GM12878 (cell line): ENCODE data around the gene GRIN2D. TPM values are rescaled to one million over a fixed set of nuclear protein-coding genes. Genes with fewer than 3 reads are reported as not detected.

ENCODE experiments used
- ATAC-seq: fragments of 200-7000 bp; cut with Tn5 transposase; 3 replicates; pipeline ENCODE4 v1.9.1; 2020; ENCODE audit warnings: mild to moderate bottlenecking, moderate library complexity
- BruUV-seq: library from RNA; stranded (reverse); fragments of 400-500 nt; replicated peaks from 2 replicates; lab custom pipeline; 2021; lab: Mats Ljungman, UMichigan
- CTCF ChIA-PET: fragments of 300-600 bp; sonication (Branson Sonifier 250); formaldehyde crosslinking; extraction: SDS; loops from one replicate; lab custom pipeline; 2021; ENCODE audit warnings: inconsistent platforms; lab: Yijun Ruan, JAX
- POLR2A ChIA-PET: fragments of 350-600 bp; formaldehyde crosslinking; extraction: SDS; loops from one replicate; lab custom pipeline; 2021; ENCODE audit warnings: inconsistent platforms; lab: Charles Lee
- RAD21 ChIA-PET: fragments of 300-600 bp; sonication (Branson Sonifier 250); formaldehyde crosslinking; loops from one replicate; lab custom pipeline; 2023; ENCODE audit warnings: antibody characterized with exemption; ENCODE audit not compliant: unreplicated experiment; lab: Charles Lee
- SMC1A ChIA-PET: fragments of 300-600 bp; sonication (Branson Sonifier 250); formaldehyde crosslinking; loops from one replicate; lab custom pipeline; 2023; ENCODE audit not compliant: unreplicated experiment, uncharacterized antibody; lab: Charles Lee
- DNase-seq: peaks from one replicate; pipeline ENCODE4 v3.0.0-alpha.2; 2011; ENCODE audit warnings: low read depth, low spot score
- FAIRE-seq: peaks from 3 replicates; lab custom pipeline; 2011; peaks lifted over from hg19 to GRCh38; lab: Jason Lieb, UNC
- H2AFZ ChIP-seq: 2 replicates; pipeline ENCODE4 v1.6.0; 2011; ENCODE audit warnings: low read depth, low read length, control low read depth; ENCODE audit not compliant: control insufficient read depth
- H3K27ac ChIP-seq: 2 replicates; pipeline ENCODE4 v1.5.1; 2011; ENCODE audit warnings: control low read depth; ENCODE audit not compliant: control insufficient read depth, insufficient read depth
- H3K27me3 ChIP-seq, 2 experiments: replicated peaks in 1 of 2; 2 replicates each; pipeline versions ENCODE4 v1.6.0 to v1.6.1; 2011; ENCODE audit warnings: low read length in 1 of 2; ENCODE audit not compliant: control insufficient read depth in 2 of 2, insufficient read depth in 2 of 2
- H3K36me3 ChIP-seq, 2 experiments: 2 replicates each; pipeline ENCODE4 v1.5.1; 2011; ENCODE audit warnings: low read length in 1 of 2; ENCODE audit not compliant: control insufficient read depth in 2 of 2, insufficient read depth in 2 of 2
- H3K4me1 ChIP-seq: 2 replicates; pipeline ENCODE4 v1.6.1; 2011; ENCODE audit warnings: mild to moderate bottlenecking, low read length, moderate library complexity, mixed read lengths; ENCODE audit not compliant: control insufficient read depth, insufficient read depth
- H3K4me2 ChIP-seq: 2 replicates; pipeline ENCODE4 v1.6.0; 2011; ENCODE audit warnings: control low read depth; ENCODE audit not compliant: control insufficient read depth, insufficient read depth
- H3K4me3 ChIP-seq: fragments of 200-600 bp; sonication (generic); 2 replicates; pipeline ENCODE4 v1.5.1; 2016
- H3K79me2 ChIP-seq: 2 replicates; pipeline ENCODE4 v1.6.0; 2011; ENCODE audit warnings: low read length; ENCODE audit not compliant: control insufficient read depth, insufficient read depth
- H3K9ac ChIP-seq: 2 replicates; pipeline ENCODE4 v1.8.0; 2011; ENCODE audit warnings: low read length, control low read depth, mixed read lengths; ENCODE audit not compliant: control insufficient read depth, insufficient read depth
- H3K9me3 ChIP-seq: replicated peaks from 3 replicates; pipeline ENCODE4 v1.5.1; 2011; ENCODE audit warnings: mild to moderate bottlenecking, low read length; ENCODE audit not compliant: control insufficient read depth, insufficient read depth
- H4K20me1 ChIP-seq: 2 replicates; pipeline ENCODE4 v1.6.0; 2011; ENCODE audit not compliant: control insufficient read depth, insufficient read depth
- CBX3 ChIP-seq: fragments of 200-600 bp; sonication (generic); IDR thresholded peaks from 2 replicates; pipeline ENCODE4 v1.6.1; 2016; ENCODE audit warnings: low read depth, borderline replicate concordance
- CHD1 ChIP-seq: IDR thresholded peaks from 2 replicates; pipeline ENCODE4 v1.6.1; 2012; ENCODE audit warnings: low read depth, low read length, improper control_type of control experiment
- DPF2 ChIP-seq: fragments of 450-650 bp; IDR thresholded peaks from 2 replicates; pipeline ENCODE4 v1.6.1; 2017; ENCODE audit warnings: mild to moderate bottlenecking
- EGR1 ChIP-seq, 2 experiments: IDR thresholded peaks; 1 replicate in 1 of 2; 2 replicates in 1 of 2; pipeline ENCODE4 v1.6.1; 2011 to 2012; ENCODE audit warnings: low read depth in 2 of 2, low read length in 2 of 2, borderline replicate concordance in 1 of 2, mild to moderate bottlenecking in 1 of 2, moderate library complexity in 1 of 2
- HCFC1 ChIP-seq: fragments of 150-350 bp; IDR thresholded peaks from 2 replicates; pipeline ENCODE4 v1.6.1; 2014; ENCODE audit warnings: low read length
- IKZF1 ChIP-seq: fragments of 450-650 bp; conservative IDR thresholded peaks from 2 replicates; pipeline ENCODE4 v1.6.1; 2017; ENCODE audit warnings: antibody characterized with exemption, mild to moderate bottlenecking
- KLF5 ChIP-seq: fragments of 450-650 bp; IDR thresholded peaks from 2 replicates; pipeline ENCODE4 v1.6.1; 2014; ENCODE audit warnings: mild to moderate bottlenecking; ENCODE audit not compliant: partially characterized antibody
- LARP7 ChIP-seq: fragments of 450-650 bp; IDR thresholded peaks from 2 replicates; pipeline ENCODE4 v1.6.1; 2017; ENCODE audit warnings: mild to moderate bottlenecking
- MTA2 ChIP-seq: fragments of 450-650 bp; IDR thresholded peaks from 2 replicates; pipeline ENCODE4 v1.6.1; 2016; ENCODE audit warnings: low read depth, mild to moderate bottlenecking, moderate library complexity
- NBN ChIP-seq: fragments of 450-650 bp; IDR thresholded peaks from 2 replicates; pipeline ENCODE4 v1.6.1; 2016
- NFYA ChIP-seq: IDR thresholded peaks from 2 replicates; pipeline ENCODE4 v1.6.1; 2011; ENCODE audit warnings: low read depth, mild to moderate bottlenecking, low read length, improper control_type of control experiment, borderline replicate concordance
- NR2C1 ChIP-seq: fragments of 450-650 bp; IDR thresholded peaks from 2 replicates; pipeline ENCODE4 v1.6.1; 2017; ENCODE audit warnings: antibody characterized with exemption, mild to moderate bottlenecking, moderate library complexity
- NR2C2 ChIP-seq: IDR thresholded peaks from 2 replicates; pipeline ENCODE4 v1.6.1; 2011; ENCODE audit warnings: borderline replicate concordance, low read depth; ENCODE audit not compliant: control insufficient read depth, insufficient read length
- PAX5 ChIP-seq: IDR thresholded peaks from 2 replicates; pipeline ENCODE4 v1.6.1; 2011; ENCODE audit warnings: low read depth, low read length, borderline replicate concordance
- PML ChIP-seq: IDR thresholded peaks from 2 replicates; pipeline ENCODE4 v1.6.1; 2012; ENCODE audit warnings: low read length, inconsistent platforms
- POLR2A ChIP-seq: IDR thresholded peaks from 2 replicates; pipeline ENCODE4 v1.6.1; 2011; ENCODE audit warnings: low read depth, mild to moderate bottlenecking, low read length
- POLR2AphosphoS2 ChIP-seq: IDR thresholded peaks from 2 replicates; pipeline ENCODE4 v1.6.1; 2011; ENCODE audit warnings: low read depth, mild to moderate bottlenecking, low read length, improper control_type of control experiment, moderate library complexity
- RUNX3 ChIP-seq: IDR thresholded peaks from 2 replicates; pipeline ENCODE4 v1.6.1; 2012; ENCODE audit warnings: low read length, inconsistent platforms
- SMC3 ChIP-seq: IDR thresholded peaks from 2 replicates; pipeline ENCODE4 v1.6.1; 2011; ENCODE audit warnings: low read length, improper control_type of control experiment, borderline replicate concordance
- TAF1 ChIP-seq: IDR thresholded peaks from 2 replicates; pipeline ENCODE4 v1.6.1; 2011; ENCODE audit warnings: mild to moderate bottlenecking, low read depth, low read length, borderline replicate concordance
- TBL1XR1 ChIP-seq: IDR thresholded peaks from 2 replicates; pipeline ENCODE4 v1.6.1; 2012; ENCODE audit warnings: low read depth, low read length, improper control_type of control experiment
- ZNF274 ChIP-seq: IDR thresholded peaks from one replicate; pipeline ENCODE4 v1.8.0; 2011; ENCODE audit not compliant: insufficient read length, insufficient read depth
- WGBS: methylation state at CpG from one replicate; pipeline ENCODE4 v1.1.6; 2016; ENCODE audit warnings: low lambda C conversion rate; ENCODE audit not compliant: insufficient replicate concordance, insufficient coverage; ENCODE audit errors: missing lambda C conversion rate; 5-methylcytosine and 5-hydroxymethylcytosine counted together
- in situ Hi-C: fragments of 300-500 bp; cut with MboI; formaldehyde crosslinking; loops from 9 replicates; pipeline ENCODE4 v1.14.3; 2018; ENCODE audit warnings: mixed read lengths
- intact Hi-C: fragments of 100-400 bp; cut with micrococcal nuclease; formaldehyde crosslinking; loops from one replicate; pipeline ENCODE4 v1.14.2; 2022; ENCODE audit not compliant: unreplicated experiment
- polyA plus RNA-seq, 11 experiments: library from polyadenylated mRNA; depleted of rRNA in 4 of 11; unstranded in 6 of 11; stranded (reverse) in 5 of 11; fragments of >200 nt; fragmentation: Nextera tagmentation in 4 of 11; fragmentation: Illumina TruSeq in 1 of 11; extraction: Ambion mirVana in 4 of 11; extraction: Trizol in 1 of 11; gene quantifications; 1 replicate in 1 of 11; 2 replicates in 10 of 11; pipeline versions ENCODE4 v1.2.1 to v1.2.3, GENCODE V29; 2011 to 2016; ENCODE audit warnings: inconsistent platforms in 2 of 11, missing spikeins in 2 of 11, low read depth in 1 of 11
- total RNA-seq, 4 experiments: library from RNA; depleted of rRNA in 3 of 4; stranded (reverse); fragments of >200 nt in 3 of 4; fragmentation: Illumina TruSeq in 1 of 4; extraction: Trizol in 1 of 4; gene quantifications; 2 replicates each; pipeline versions ENCODE4 v1.2.1 to v1.2.3, GENCODE V29; 2013 to 2021
- TF ChIP-seq, protein P1 (sequence below): IDR thresholded peaks from 2 replicates; pipeline ENCODE4 v1.6.1; 2011; ENCODE audit warnings: low read depth, mild to moderate bottlenecking, low read length, moderate library complexity, borderline replicate concordance; ENCODE audit errors: extremely low read depth
- TF ChIP-seq, protein P2 (sequence below): fragments of 450-650 bp; IDR thresholded peaks from 2 replicates; pipeline ENCODE4 v1.6.1; 2016; ENCODE audit warnings: mild to moderate bottlenecking
- TF ChIP-seq, protein P3 (sequence below): IDR thresholded peaks from 2 replicates; pipeline ENCODE4 v1.6.1; 2011; ENCODE audit warnings: borderline replicate concordance, low read depth, mild to moderate bottlenecking, moderate library complexity, low read length; ENCODE audit not compliant: insufficient read depth, poor library complexity, severe bottlenecking

Gene GRIN2D
- total and polyA plus RNA-seq, 10 of the 15 experiments (the other 5 are each of a cell fraction or from before 2014, with no cell fraction given) = 0.03 to 0.38 (median 0.04) TPM; not detected in 3

DNA sequence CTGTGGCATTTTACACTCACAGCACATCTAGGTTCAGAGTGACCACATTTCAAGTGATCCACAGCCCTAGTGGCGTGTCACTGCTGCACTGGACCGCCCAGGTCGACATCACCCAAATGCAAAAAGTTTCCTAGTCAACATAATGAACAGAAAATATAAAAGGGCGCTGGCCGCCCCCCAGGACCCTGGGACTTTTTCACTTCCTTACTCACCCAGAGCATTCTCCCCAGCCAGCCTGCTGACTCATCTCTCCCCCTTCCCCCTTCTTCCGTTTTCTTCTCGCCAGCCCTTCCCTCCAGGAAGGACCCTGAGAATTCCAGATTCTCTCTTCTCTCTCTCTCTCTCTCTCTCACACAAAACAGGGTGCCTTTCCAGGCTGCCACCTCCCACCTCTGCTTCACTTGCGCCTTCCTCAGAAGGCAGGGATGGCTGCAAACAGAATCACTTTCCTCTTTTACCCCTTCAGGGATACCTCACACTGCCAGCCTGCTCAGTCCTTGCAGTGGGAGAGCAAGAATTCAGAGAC is 31.3 kb downstream of the GRIN2D start:
- no peaks in the 10 kb centered on the region for H4K20me1 ChIP-seq
- ATAC-seq = peak; percentile 84
- peaks cover 6% of the 10 kb centered on the region for H3K4me1 ChIP-seq
- 0 out of 2 replicates have a peak overlapping the region, but pooled peaks have one; percentile 33 for H3K4me3 ChIP-seq
- POLR2A ChIA-PET = interaction anchor here (0.7 to 0.8 kb wide), 2 partner anchors 11 to 292 kb away, joined by 3 to 5 read pairs; no protein-coding TSS in a partner anchor
- H2AFZ ChIP-seq = peak overlapping the region; percentile 78
- H3K79me2 ChIP-seq = no peaks in the 10 kb centered on the region
- peak overlapping the region; percentile 57; the same call in 1 of the 2 replicates for H3K9ac ChIP-seq
- no peak for DNase-seq
- FAIRE-seq = peak; percentile 59
- 3% methylated on average over 8 of the region's 8 CpGs for WGBS
- SMC1A ChIA-PET = no interaction called here
- intact Hi-C loops (no loop called here), in situ Hi-C loops (no loop called here)
- H3K9me3 ChIP-seq = no peaks in the 10 kb centered on the region
- no TSS peak for BruUV-seq
- H3K36me3 ChIP-seq = no peaks in the 10 kb centered on the region
- CTCF ChIA-PET = no interaction called here
- no peaks in the 10 kb centered on the region for H3K27me3 ChIP-seq
- RAD21 ChIA-PET = no interaction called here
- H3K4me2 ChIP-seq = peak overlapping the region; percentile 66
- peak overlapping the region; percentile 24; the same call in 1 of the 2 replicates for H3K27ac ChIP-seq
- TF ChIP-seq, protein P1, sequence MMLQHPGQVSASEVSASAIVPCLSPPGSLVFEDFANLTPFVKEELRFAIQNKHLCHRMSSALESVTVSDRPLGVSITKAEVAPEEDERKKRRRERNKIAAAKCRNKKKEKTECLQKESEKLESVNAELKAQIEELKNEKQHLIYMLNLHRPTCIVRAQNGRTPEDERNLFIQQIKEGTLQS = no peak
- TF ChIP-seq POLR2AphosphoS2 (no peak), TAF1 (no peak), LARP7 (no peak), ZNF274 (no peak), NFYA (no peak), HCFC1 (no peak), NR2C1 (no peak), EGR1 (IDR thresholded peaks at IDR 0.05; ENCODE audit: borderline replicate concordance in 1 of 2, low read depth in 2 of 2, low read length in 2 of 2) (no peak), CHD1 (no peak), RUNX3 (peak; percentile 29; the same call in 1 of the 2 replicates), DPF2 (peak; percentile 59), PAX5 (no peak), IKZF1 (peak; percentile 92), MTA2 (peak; percentile 47; the same call in 1 of the 2 replicates), CBX3 (no peak), NBN (peak; percentile 59; the same call in 1 of the 2 replicates), SMC3 (no peak), NR2C2 (no peak), POLR2A (no peak), TBL1XR1 (no peak), PML (no peak), KLF5 (no peak)
- TF ChIP-seq, protein P2, sequence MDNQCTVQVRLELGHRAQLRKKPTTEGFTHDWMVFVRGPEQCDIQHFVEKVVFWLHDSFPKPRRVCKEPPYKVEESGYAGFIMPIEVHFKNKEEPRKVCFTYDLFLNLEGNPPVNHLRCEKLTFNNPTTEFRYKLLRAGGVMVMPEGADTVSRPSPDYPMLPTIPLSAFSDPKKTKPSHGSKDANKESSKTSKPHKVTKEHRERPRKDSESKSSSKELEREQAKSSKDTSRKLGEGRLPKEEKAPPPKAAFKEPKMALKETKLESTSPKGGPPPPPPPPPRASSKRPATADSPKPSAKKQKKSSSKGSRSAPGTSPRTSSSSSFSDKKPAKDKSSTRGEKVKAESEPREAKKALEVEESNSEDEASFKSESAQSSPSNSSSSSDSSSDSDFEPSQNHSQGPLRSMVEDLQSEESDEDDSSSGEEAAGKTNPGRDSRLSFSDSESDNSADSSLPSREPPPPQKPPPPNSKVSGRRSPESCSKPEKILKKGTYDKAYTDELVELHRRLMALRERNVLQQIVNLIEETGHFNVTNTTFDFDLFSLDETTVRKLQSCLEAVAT = no peak
- TF ChIP-seq, protein P3, sequence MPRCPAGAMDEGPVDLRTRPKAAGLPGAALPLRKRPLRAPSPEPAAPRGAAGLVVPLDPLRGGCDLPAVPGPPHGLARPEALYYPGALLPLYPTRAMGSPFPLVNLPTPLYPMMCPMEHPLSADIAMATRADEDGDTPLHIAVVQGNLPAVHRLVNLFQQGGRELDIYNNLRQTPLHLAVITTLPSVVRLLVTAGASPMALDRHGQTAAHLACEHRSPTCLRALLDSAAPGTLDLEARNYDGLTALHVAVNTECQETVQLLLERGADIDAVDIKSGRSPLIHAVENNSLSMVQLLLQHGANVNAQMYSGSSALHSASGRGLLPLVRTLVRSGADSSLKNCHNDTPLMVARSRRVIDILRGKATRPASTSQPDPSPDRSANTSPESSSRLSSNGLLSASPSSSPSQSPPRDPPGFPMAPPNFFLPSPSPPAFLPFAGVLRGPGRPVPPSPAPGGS = no peak
